HG02970 (cell line): Measurements from ENCODE around the gene TAF11L8.
"Not testable (repeated sequence)": the region's sequence is repeated elsewhere in the genome, so short reads cannot be mapped to it uniquely, and the experiment has no call there.

Source experiments
- ATAC-seq: cut with Tn5 transposase; IDR thresholded peaks from one replicate; pipeline ENCODE4 v1.9.1; 2021; ENCODE audit warnings: mild to moderate bottlenecking, moderate library complexity, moderate number of reproducible peaks; ENCODE audit not compliant: unreplicated experiment, low FRiP score

TAF11L8 gene

DNA sequence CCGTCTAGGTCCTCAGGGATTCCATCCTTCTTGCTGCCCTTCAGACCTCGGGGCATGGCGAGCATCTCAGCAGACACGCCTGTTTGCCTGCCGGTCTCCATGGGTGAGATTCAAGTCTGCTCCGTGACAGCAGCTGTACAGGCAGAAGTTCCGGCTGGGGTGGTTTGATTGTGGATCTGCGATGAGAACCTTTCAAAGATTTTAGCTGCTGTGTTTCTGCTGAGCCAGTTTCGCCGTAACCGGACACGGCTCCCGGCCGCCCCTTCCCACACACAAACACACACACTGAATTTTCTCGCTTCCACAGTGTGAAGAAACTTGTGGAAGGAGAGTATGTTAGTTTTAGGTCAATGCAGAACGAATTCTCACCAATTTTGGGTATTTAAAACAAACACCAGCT is at the start of gene TAF11L8:
TAF11L8 (minus strand) TSS at position 101 of the 400 bp plus-strand sequence.
- not testable (repeated sequence) for ATAC-seq

DNA sequence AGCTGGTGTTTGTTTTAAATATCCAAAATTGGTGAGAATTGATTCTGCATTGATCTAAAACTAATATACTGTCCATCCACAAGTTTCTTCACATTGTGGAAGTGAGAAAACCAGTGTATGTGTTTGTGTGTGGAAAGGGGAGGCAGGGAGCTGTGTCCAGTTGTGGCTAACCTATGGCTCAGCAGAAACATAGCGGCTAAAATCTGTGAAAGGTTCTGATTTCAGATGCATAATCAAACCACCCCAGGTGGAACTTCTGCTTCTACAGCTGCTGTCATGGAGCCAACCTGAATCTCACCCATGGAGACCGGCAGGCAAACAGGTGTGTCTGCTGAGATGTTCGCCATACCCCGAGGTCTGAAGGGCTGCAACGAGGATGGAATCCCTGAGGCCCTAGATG is 43.4 kb upstream of the TAF11L8 start, which contains the start of gene TAF11L14:
TAF11L14 (plus strand) TSS at position 301 of the 400 bp plus-strand sequence.
- ATAC-seq = no peak

DNA sequence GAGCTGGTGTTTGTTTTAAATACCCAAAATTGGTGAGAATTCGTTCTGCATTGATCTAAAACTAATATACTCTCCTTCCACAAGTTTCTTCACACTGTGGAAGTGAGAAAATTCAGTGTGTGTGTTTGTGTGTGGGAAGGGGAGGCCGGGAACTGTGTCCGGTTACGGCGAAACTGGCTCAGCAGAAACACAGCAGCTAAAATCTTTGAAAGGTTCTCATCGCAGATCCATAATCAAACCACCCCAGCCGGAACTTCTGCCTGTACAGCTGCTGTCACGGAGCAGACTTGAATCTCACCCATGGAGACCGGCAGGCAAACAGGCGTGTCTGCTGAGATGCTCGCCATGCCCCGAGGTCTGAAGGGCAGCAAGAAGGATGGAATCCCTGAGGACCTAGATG is 41.0 kb upstream of the TAF11L8 start, which contains the start of gene TAF11L13:
TAF11L13 (plus strand) TSS at position 301 of the 400 bp plus-strand sequence.
- not testable (repeated sequence) for ATAC-seq

DNA sequence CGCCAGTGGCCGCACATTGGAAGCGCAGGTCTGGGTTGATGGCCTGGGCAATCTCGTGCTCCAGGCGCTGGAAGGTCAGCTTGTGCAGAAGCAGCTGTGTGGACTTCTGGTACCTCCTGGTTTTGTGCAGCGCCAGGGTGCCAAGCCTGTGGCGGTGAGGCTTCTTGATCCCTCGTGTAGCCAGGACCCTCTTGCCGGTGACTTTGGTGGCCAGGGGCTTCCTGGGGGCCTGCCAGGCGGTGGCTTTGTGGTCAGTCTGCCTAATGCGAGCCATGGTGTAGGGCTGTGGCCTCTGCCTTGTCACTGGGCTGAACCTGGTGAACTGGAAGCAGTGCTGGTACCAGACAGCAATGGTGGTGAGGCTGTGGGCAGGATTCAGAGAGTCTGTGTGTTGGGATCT is 34.9 kb upstream of the TAF11L8 start:
- ATAC-seq = no peak

DNA sequence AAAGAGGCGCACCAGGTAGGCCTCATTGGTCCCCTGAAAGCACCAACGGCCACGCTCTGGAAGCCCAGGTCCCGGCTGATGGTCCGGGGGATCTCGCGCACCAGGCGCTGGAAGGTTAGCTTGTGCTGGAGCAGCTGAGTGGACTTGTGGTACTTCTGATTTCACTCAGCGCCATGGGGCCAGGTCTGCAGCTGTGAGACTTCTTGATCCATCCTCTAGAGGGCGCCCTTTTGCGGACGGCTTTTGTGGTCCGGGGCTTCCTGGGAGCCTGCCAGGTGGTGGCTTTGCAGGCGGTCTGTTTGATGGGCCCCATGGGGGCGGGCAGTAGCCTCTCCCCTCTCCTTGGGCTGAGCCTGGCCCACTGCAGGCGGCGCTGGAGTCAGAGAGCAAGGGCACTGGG is 29.9 kb upstream of the TAF11L8 start:
- no peak for ATAC-seq

DNA sequence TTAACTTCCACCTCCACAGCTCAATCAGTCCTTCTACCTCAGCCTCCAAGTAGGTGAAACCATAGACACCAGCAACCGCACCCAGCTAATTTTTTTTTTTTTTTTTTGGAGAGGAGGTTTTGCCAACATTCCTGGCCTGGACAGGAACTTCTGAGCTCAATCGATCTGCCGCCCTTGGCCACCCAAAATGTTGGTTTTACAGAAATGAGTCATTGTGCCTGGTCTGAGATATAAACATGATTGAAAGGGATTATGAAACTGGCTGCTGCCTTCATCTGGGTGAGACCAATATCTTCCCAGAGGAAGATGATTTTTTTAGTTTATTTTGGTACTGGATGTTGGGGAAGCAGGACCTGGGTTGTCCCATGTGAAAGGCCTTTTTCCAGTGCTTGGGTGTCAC is 28.6 kb upstream of the TAF11L8 start:
- no peak for ATAC-seq

DNA sequence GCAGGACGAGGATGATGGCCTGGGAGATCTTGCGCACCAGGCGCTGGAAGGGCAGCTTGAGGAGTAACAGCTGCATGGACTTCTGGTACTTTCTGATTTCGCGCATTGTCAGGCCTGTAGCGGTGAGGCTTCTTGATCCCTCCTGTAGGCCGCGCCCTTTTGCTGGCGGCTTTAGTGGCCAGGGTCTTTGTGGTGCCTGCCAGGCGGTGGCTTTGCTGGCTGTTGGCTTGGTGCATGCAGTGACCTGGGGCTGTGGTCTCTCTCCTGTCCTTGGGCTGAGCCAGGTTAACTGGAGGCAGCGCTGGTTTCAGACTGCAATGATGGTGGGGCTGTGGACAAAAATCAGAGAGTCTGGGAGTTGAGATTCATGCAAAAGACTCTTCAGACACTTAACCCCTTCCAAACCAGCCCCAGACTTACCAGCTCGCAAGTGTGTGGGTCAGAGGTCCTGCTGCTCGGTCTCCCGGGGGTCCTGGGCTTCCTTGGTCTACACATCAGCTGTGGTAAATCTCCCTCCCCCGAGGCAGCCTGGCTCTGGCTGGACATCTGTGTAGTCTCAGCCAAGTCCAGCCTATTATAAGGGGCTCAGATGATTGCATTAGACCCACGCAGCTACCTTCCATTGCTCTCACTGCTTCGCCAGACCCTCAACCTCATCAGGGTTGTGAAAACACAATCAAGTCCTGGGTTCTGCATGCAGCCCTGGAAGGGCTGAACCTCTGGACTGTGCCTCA is 24.3 kb upstream of the TAF11L8 start:
- ATAC-seq = no peak

DNA sequence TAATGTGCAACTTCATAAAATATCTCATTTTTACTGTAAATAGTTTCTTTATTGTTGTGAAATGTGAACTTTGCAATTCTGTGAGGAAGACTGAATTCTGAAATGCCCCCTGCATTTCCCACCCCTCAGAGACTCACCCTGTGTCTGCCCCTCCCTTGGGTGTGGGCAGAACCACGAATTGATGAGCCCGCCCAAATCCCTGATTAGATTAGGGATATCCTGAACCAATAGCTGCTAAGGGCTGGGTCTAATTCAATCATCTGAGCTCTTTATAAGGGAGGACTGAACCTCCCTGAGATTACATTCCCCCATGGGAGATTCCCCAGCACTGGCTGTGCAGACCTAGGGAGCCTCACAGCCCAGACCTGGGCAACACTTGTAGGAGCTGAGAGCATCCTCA is 19.3 kb upstream of the TAF11L8 start, which contains the start of gene TAF11L12:
TAF11L12 (plus strand) TSS at position 301 of the 400 bp plus-strand sequence.
- not testable (repeated sequence) for ATAC-seq

DNA sequence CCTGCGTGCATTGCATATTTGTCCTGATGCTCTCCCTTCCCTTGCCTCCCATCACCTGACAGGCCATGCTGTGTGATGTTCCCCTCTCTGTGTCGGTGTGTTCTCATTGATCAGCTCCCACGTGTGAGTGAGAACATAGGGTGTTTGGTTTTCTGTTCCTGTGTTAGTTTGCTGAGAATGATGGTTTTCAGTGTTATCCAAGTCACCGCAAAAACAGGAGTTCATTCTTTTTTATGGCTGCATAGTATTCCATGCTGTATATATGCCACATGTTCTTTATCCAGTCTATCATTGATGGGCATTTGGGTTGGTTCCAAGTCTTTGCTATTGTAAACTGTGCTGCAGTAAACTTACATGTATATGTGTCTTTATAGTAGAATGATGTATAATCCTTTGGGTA is 16.7 kb upstream of the TAF11L8 start:
- ATAC-seq = not testable (repeated sequence)

DNA sequence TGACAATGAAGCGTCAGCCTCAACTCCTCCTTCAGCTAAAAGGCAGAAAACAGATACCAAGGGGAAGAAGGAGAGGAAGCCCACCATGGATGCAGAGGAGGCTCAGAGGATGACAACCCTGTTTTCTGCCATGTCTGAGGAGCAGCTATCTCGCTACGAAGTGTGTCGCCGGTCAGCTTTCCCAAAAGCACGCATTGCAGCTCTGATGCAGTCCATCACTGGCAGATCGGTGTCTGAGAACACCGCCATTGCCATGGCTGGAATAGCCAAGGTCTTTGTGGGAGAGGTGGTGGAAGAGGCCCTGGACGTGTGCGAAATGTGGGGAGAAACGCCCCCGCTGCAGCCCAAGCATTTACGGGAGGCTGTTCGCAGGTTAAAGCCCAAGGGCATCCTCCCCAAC is 14.2 kb upstream of the TAF11L8 start:
- no peak for ATAC-seq

DNA sequence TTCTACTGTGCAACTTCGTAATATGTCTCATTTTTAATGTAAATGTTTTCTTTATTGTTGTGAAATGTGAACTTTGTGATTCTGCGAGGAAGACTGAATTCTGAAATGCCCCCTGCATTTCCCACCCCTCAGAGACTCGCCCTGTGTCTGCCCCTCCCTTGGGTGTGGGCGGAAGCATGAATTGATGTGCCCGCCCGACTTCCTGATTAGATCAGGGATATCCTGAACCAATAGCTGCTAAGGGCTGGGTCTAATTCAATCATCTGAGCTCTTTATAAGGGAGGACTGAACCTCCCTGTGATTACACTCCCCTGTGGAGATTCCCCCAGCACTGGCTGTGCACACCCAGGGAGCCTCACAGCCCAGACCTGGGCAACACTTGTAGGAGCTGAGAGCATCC is 13.1 kb upstream of the TAF11L8 start, which contains the start of gene TAF11L11:
TAF11L11 (plus strand) TSS at position 304 of the 400 bp plus-strand sequence.
- not testable (repeated sequence) for ATAC-seq

DNA sequence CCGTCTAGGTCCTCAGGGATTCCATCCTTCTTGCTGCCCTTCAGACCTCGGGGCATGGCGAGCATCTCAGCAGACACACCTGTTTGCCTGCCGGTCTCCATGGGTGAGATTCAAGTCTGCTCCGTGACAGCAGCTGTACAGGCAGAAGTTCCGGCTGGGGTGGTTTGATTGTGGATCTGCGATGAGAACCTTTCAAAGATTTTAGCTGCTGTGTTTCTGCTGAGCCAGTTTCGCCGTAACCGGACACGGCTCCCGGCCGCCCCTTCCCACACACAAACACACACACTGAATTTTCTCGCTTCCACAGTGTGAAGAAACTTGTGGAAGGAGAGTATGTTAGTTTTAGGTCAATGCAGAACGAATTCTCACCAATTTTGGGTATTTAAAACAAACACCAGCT is 7.0 kb upstream of the TAF11L8 start, which contains the start of gene TAF11L10:
TAF11L10 (minus strand) TSS at position 101 of the 400 bp plus-strand sequence.
- ATAC-seq = not testable (repeated sequence)

DNA sequence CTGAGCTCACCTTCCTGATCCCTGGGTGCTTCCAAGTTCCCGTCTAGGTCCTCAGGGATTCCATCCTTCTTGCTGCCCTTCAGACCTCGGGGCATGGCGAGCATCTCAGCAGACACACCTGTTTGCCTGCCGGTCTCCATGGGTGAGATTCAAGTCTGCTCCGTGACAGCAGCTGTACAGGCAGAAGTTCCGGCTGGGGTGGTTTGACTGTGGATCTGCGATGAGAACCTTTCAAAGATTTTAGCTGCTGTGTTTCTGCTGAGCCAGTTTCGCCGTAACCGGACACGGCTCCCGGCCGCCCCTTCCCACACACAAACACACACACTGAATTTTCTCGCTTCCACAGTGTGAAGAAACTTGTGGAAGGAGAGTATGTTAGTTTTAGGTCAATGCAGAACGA is 3.5 kb upstream of the TAF11L8 start, which contains the start of gene TAF11L9:
TAF11L9 (minus strand) TSS at position 140 of the 400 bp plus-strand sequence.
- ATAC-seq = not testable (repeated sequence)

DNA sequence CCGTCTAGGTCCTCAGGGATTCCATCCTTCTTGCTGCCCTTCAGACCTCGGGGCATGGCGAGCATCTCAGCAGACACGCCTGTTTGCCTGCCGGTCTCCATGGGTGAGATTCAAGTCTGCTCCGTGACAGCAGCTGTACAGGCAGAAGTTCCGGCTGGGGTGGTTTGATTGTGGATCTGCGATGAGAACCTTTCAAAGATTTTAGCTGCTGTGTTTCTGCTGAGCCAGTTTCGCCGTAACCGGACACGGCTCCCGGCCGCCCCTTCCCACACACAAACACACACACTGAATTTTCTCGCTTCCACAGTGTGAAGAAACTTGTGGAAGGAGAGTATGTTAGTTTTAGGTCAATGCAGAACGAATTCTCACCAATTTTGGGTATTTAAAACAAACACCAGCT is 5.1 kb downstream of the TAF11L8 start, which contains the start of gene TAF11L7:
TAF11L7 (minus strand) TSS at position 101 of the 400 bp plus-strand sequence.
- not testable (repeated sequence) for ATAC-seq
